ENCODE data around the gene UBA3. TPM values are rescaled to one million over a fixed set of nuclear protein-coding genes. Genes with fewer than 3 reads are reported as not detected.

Gene UBA3
- 85.1 TPM for polyA plus RNA-seq (2013, experiment 1 of 2)
- polyA plus RNA-seq (2013, experiment 2 of 2), result 86.2 TPM

DNA sequence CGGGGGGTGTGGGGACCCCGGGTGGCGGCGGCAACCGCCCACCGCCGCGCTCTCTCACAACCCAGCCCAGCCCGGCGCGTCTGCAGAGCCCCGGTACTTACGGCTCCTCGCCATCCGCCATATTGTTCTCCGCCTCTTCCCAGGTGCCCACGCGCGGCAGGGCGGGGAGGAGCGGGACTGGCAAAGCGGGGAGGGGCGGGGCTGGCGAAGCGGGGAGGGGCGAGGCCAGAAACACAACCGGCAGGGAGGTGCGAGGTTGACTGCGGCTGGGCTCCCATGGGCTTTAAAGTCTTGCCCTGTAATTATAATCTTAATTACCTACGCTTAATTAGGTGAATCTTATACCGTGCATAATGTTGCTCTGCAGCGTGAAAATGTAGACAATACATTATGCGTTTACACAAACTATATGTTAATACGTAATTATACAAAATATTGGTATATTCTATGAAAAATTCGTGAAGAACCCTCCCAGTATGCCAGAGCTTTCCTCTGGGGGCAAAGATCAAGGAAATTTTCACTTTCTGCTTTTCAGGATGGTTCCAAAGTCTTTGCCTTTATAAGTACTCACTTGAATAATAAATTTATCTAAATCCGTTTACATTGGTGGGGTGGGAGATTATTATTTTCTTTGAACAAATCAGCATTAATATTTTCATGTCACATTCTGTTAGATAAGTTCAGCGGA lies at the start of gene UBA3:
Gene UBA3 (minus strand): TSS at position 133 of the 688 bp plus-strand sequence. CDS start 12 bp downstream, at position 121.
- 0% methylated on average over 9 of the region's 37 CpGs; no CpG with 5 or more reads in 1 of the 2 experiments for WGBS, 2 experiments (ENCODE audit: insufficient coverage in 2 of 2)

DNA sequence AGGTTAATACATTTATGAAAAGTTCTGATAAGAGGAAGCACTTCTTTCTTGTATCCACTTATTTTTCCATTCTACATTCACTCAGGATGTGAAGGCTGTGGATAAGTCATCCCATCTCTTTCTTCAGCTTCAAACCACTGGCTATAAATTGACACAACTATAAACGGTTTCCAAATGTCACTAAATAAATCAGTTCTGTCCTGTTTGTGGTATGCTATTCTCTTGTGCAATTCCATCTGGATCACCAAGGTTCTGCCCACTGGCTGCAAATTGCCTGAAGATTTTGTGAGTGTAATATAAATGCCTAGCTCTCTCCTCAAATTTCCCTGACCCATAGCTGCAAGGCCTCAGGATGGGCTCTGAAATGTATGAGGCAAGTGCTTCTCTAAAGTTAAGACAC lies 49.4 kb upstream of the UBA3 start:
- Histone ChIP-seq H3K4me1 (ENCODE audit: control insufficient read depth, insufficient read depth, low read length, poor library complexity, severe bottlenecking) (no peaks in the 10 kb centered on the region), H3K9me3 (ENCODE audit: control insufficient read depth, low read length) (no peaks in the 10 kb centered on the region), H3K36me3 (ENCODE audit: control insufficient read depth, insufficient read depth, low read length) (no peaks in the 10 kb centered on the region), H3K4me3 (ENCODE audit: extremely low read depth, insufficient read depth, low read length, poor library complexity, severe bottlenecking) (no peak overlapping the region), H3K27ac (ENCODE audit: low read depth, low read length, severe bottlenecking) (no peak overlapping the region)
- WGBS, 2 experiments (ENCODE audit: insufficient coverage in 2 of 2), result 75% methylated on average over 1 of the region's 1 CpG; no CpG with 5 or more reads in 1 of the 2 experiments

More for the DNA sequence above, at the start of gene UBA3:
- H3K4me1 ChIP-seq (ENCODE audit: control insufficient read depth, insufficient read depth, low read length, poor library complexity, severe bottlenecking), result peaks cover 20% of the 10 kb centered on the region
- peak within 1 kb of the TSS; percentile 76 for H3K4me3 ChIP-seq (ENCODE audit: extremely low read depth, insufficient read depth, low read length, poor library complexity, severe bottlenecking)
- peaks cover 6% of the 10 kb centered on the region for H3K36me3 ChIP-seq (ENCODE audit: control insufficient read depth, insufficient read depth, low read length)
- H3K27ac ChIP-seq (ENCODE audit: low read depth, low read length, severe bottlenecking), result peak within 1 kb of the TSS; percentile 62
- H3K9me3 ChIP-seq (ENCODE audit: control insufficient read depth, low read length), result no peaks in the 10 kb centered on the region

- no peaks in the 10 kb centered on the region for H3K4me1 ChIP-seq (ENCODE audit: control insufficient read depth, insufficient read depth, low read length, poor library complexity, severe bottlenecking)
- no peak overlapping the region for H3K27ac ChIP-seq (ENCODE audit: low read depth, low read length, severe bottlenecking)
- no peaks in the 10 kb centered on the region for H3K36me3 ChIP-seq (ENCODE audit: control insufficient read depth, insufficient read depth, low read length)
- no peak overlapping the region for H3K4me3 ChIP-seq (ENCODE audit: extremely low read depth, insufficient read depth, low read length, poor library complexity, severe bottlenecking)
- H3K9me3 ChIP-seq (ENCODE audit: control insufficient read depth, low read length), result no peaks in the 10 kb centered on the region
Observed at GRCh38 chr3:69128509-69128908, 48.3 kb upstream of the UBA3 start.

DNA sequence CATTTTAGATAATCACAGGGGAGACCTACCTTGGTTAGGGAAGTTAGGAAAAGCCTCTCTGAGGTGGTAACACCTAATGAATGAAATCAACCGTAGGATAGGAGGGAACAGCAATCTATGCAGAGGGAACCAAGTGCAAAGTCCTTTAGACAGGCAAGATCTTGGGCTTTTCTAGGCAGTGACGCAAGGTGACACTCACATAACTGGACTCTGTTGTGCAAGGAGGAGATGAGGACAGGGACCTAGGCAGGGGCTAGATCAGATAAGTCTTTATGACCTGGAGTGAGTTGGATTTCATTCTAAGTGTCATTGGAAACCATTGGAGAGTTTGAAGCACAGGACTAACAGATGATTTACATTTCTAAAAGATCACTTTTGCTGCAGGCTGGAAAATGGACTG lies 46.8 kb upstream of the UBA3 start:
- Histone ChIP-seq H3K9me3 (ENCODE audit: control insufficient read depth, low read length) (no peaks in the 10 kb centered on the region), H3K27ac (ENCODE audit: low read depth, low read length, severe bottlenecking) (no peak overlapping the region), H3K4me3 (ENCODE audit: extremely low read depth, insufficient read depth, low read length, poor library complexity, severe bottlenecking) (no peak overlapping the region), H3K4me1 (ENCODE audit: control insufficient read depth, insufficient read depth, low read length, poor library complexity, severe bottlenecking) (no peaks in the 10 kb centered on the region), H3K36me3 (ENCODE audit: control insufficient read depth, insufficient read depth, low read length) (no peaks in the 10 kb centered on the region)
- 75 to 96% methylated on average over 2 of the region's 2 CpGs for WGBS, 2 experiments (ENCODE audit: insufficient coverage in 2 of 2)

- Histone ChIP-seq H3K27ac (ENCODE audit: low read depth, low read length, severe bottlenecking) (no peak overlapping the region), H3K4me3 (ENCODE audit: extremely low read depth, insufficient read depth, low read length, poor library complexity, severe bottlenecking) (no peak overlapping the region), H3K4me1 (ENCODE audit: control insufficient read depth, insufficient read depth, low read length, poor library complexity, severe bottlenecking) (no peaks in the 10 kb centered on the region), H3K36me3 (ENCODE audit: control insufficient read depth, insufficient read depth, low read length) (no peaks in the 10 kb centered on the region), H3K9me3 (ENCODE audit: control insufficient read depth, low read length) (no peaks in the 10 kb centered on the region)
- WGBS, 2 experiments (ENCODE audit: insufficient coverage in 2 of 2), result 93% methylated on average over 2 of the region's 3 CpGs; no CpG with 5 or more reads in 1 of the 2 experiments
Observed at GRCh38 chr3:69126216-69126615, 46.1 kb upstream of the UBA3 start.

GRCh38 chr3:69122403-69122802 lies 42.2 kb upstream of the UBA3 start, which contains the start of gene LMOD3:
TSS of gene LMOD3 (minus strand) at chr3:69122595. CDS start at chr3:69122386, 209 bp downstream.
- H3K36me3 ChIP-seq (ENCODE audit: control insufficient read depth, insufficient read depth, low read length), result no peaks in the 10 kb centered on the region
- no peaks in the 10 kb centered on the region for H3K4me1 ChIP-seq (ENCODE audit: control insufficient read depth, insufficient read depth, low read length, poor library complexity, severe bottlenecking)
- no peak within 1 kb of the TSS for H3K27ac ChIP-seq (ENCODE audit: low read depth, low read length, severe bottlenecking)
- no peaks in the 10 kb centered on the region for H3K9me3 ChIP-seq (ENCODE audit: control insufficient read depth, low read length)
- WGBS, 2 experiments (ENCODE audit: insufficient coverage in 2 of 2), result 86 to 93% methylated on average over 1 to 2 of the region's 3 CpGs
- no peak within 1 kb of the TSS for H3K4me3 ChIP-seq (ENCODE audit: extremely low read depth, insufficient read depth, low read length, poor library complexity, severe bottlenecking)

DNA sequence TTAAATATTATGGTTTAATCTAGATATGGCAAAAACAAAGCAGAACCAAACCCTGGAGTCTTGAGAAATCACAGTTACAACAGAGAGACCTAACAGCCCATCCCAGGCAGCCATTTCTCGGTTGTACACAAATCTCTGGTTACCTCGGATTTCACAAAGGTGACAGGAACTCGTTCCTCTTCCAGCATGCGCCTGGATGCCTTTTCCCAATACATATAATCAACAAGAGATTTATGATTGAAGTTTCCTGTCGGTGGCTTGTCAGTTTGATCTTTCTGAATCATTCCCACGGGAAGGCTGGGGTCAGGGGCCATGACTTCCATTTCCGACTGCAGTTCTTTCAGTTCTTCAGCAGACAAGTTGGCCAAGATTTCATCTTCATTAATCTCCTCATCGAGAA lies 41.8 kb upstream of the UBA3 start:
- H3K27ac ChIP-seq (ENCODE audit: low read depth, low read length, severe bottlenecking), result no peak overlapping the region
- H3K4me3 ChIP-seq (ENCODE audit: extremely low read depth, insufficient read depth, low read length, poor library complexity, severe bottlenecking), result no peak overlapping the region
- WGBS, 2 experiments (ENCODE audit: insufficient coverage in 2 of 2), result 89 to 91% methylated on average over 3 to 4 of the region's 8 CpGs
- H3K4me1 ChIP-seq (ENCODE audit: control insufficient read depth, insufficient read depth, low read length, poor library complexity, severe bottlenecking), result no peaks in the 10 kb centered on the region
- H3K36me3 ChIP-seq (ENCODE audit: control insufficient read depth, insufficient read depth, low read length), result no peaks in the 10 kb centered on the region
- H3K9me3 ChIP-seq (ENCODE audit: control insufficient read depth, low read length), result no peaks in the 10 kb centered on the region

DNA sequence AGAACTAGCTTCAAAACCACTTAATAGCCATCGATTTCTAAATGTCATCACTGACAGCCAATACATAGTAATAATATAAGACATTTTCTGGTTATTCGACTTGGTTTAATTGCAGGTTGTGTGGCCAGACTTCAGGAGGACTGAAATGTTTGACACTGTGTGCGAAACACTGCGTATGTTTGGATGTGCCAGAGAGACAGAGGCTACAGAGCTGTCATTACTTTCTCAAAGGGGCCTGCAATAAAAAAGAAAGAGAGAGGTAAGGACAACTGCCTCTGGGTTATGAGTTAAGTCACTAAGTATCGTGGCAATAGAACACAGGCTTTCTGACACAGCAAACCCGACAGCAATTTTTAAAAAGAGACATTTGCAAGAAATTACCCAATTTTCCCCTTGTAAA lies 41.3 kb upstream of the UBA3 start:
- no peaks in the 10 kb centered on the region for H3K9me3 ChIP-seq (ENCODE audit: control insufficient read depth, low read length)
- no peaks in the 10 kb centered on the region for H3K36me3 ChIP-seq (ENCODE audit: control insufficient read depth, insufficient read depth, low read length)
- H3K4me1 ChIP-seq (ENCODE audit: control insufficient read depth, insufficient read depth, low read length, poor library complexity, severe bottlenecking), result no peaks in the 10 kb centered on the region
- no peak overlapping the region for H3K27ac ChIP-seq (ENCODE audit: low read depth, low read length, severe bottlenecking)
- H3K4me3 ChIP-seq (ENCODE audit: extremely low read depth, insufficient read depth, low read length, poor library complexity, severe bottlenecking), result no peak overlapping the region
- 100% methylated on average over 3 of the region's 6 CpGs for WGBS, 2 experiments (ENCODE audit: insufficient coverage in 2 of 2)

GRCh38 chr3:69120879-69121464 lies 40.8 kb upstream of the UBA3 start:
- Histone ChIP-seq H3K27ac (ENCODE audit: low read depth, low read length, severe bottlenecking) (no peak overlapping the region), H3K4me1 (ENCODE audit: control insufficient read depth, insufficient read depth, low read length, poor library complexity, severe bottlenecking) (no peaks in the 10 kb centered on the region), H3K4me3 (ENCODE audit: extremely low read depth, insufficient read depth, low read length, poor library complexity, severe bottlenecking) (no peak overlapping the region), H3K36me3 (ENCODE audit: control insufficient read depth, insufficient read depth, low read length) (no peaks in the 10 kb centered on the region), H3K9me3 (ENCODE audit: control insufficient read depth, low read length) (no peaks in the 10 kb centered on the region)
- 0% methylated on average over 1 of the region's 1 CpG for WGBS, 2 experiments (ENCODE audit: insufficient coverage in 2 of 2)

GRCh38 chr3:69119681-69120080 lies 39.5 kb upstream of the UBA3 start:
- no peaks in the 10 kb centered on the region for H3K9me3 ChIP-seq (ENCODE audit: control insufficient read depth, low read length)
- 83 to 89% methylated on average over 4 of the region's 5 CpGs for whole genome bisulfite sequencing, 2 experiments (ENCODE audit: insufficient coverage in 2 of 2)
- H3K4me1 ChIP-seq (ENCODE audit: control insufficient read depth, insufficient read depth, low read length, poor library complexity, severe bottlenecking), result no peaks in the 10 kb centered on the region
- no peaks in the 10 kb centered on the region for H3K36me3 ChIP-seq (ENCODE audit: control insufficient read depth, insufficient read depth, low read length)
- no peak overlapping the region for H3K4me3 ChIP-seq (ENCODE audit: extremely low read depth, insufficient read depth, low read length, poor library complexity, severe bottlenecking)
- H3K27ac ChIP-seq (ENCODE audit: low read depth, low read length, severe bottlenecking), result no peak overlapping the region

DNA sequence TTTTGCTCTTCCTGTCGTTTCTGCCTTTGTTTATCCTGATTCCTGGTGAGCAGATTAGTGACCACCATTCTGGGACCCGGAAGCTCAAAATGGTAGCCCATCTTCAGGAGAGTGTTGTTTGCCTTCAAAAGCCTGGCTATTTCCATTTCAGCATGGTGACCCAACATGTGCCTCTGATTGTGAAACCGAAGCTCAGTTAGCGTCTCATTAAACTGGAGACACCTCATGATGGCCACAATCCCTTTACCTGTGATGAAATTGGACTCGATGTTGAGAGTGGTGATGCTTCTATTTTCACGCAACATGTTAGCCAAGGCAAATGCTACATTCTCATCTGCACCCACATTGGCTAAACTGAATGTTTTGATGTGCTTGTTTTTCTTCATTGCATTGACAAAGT lies 39.0 kb upstream of the UBA3 start:
- Histone ChIP-seq H3K4me3 (ENCODE audit: extremely low read depth, insufficient read depth, low read length, poor library complexity, severe bottlenecking) (no peak overlapping the region), H3K9me3 (ENCODE audit: control insufficient read depth, low read length) (no peaks in the 10 kb centered on the region), H3K4me1 (ENCODE audit: control insufficient read depth, insufficient read depth, low read length, poor library complexity, severe bottlenecking) (no peaks in the 10 kb centered on the region), H3K36me3 (ENCODE audit: control insufficient read depth, insufficient read depth, low read length) (no peaks in the 10 kb centered on the region), H3K27ac (ENCODE audit: low read depth, low read length, severe bottlenecking) (no peak overlapping the region)
- WGBS, 2 experiments (ENCODE audit: insufficient coverage in 2 of 2), result 94 to 98% methylated on average over 4 to 5 of the region's 6 CpGs

Measured in mesodermal cell (in vitro differentiated cells).